Liver (tissue), 9 donors: ENCODE data around the gene CFDP1. TPM values are rescaled to one million over a fixed set of nuclear protein-coding genes. Genes with fewer than 3 reads are reported as not detected.

ENCODE experiments used
- DNase-seq: peaks from one replicate; pipeline ENCODE4 v3.0.0-alpha.2; 2017; ENCODE audit warnings: low spot score
- H3K27ac ChIP-seq, 2 donors: one replicate each; pipeline ENCODE4 v1.7.0; 2013; ENCODE audit warnings: inconsistent platforms in 2 of 2, low read length in 2 of 2, control low read depth in 1 of 2, low read depth in 1 of 2, mild to moderate bottlenecking in 1 of 2
- H3K27me3 ChIP-seq, 4 donors: one replicate each; pipeline versions ENCODE4 v1.6.1 to v1.7.0; 2013; ENCODE audit warnings: low read length in 3 of 4, inconsistent platforms in 1 of 4, mild to moderate bottlenecking in 1 of 4, moderate library complexity in 1 of 4; ENCODE audit not compliant: control insufficient read depth in 4 of 4, insufficient read depth in 4 of 4
- H3K36me3 ChIP-seq, 4 donors: one replicate each; pipeline versions ENCODE4 v1.6.1 to v1.7.0; 2013; ENCODE audit warnings: low read length in 3 of 4, mild to moderate bottlenecking in 3 of 4, low read depth in 1 of 4, moderate library complexity in 1 of 4; ENCODE audit not compliant: control insufficient read depth in 4 of 4, insufficient read depth in 3 of 4
- H3K4me1 ChIP-seq, 4 donors: one replicate each; pipeline versions ENCODE4 v1.6.1 to v1.7.0; 2013; ENCODE audit warnings: low read length in 3 of 4, mild to moderate bottlenecking in 3 of 4, moderate library complexity in 1 of 4; ENCODE audit not compliant: control insufficient read depth in 4 of 4, insufficient read depth in 4 of 4
- H3K4me3 ChIP-seq, 3 donors: one replicate each; pipeline versions ENCODE4 v1.6.1 to v1.7.0; 2013; ENCODE audit warnings: low read length in 3 of 3, control low read depth in 1 of 3, low read depth in 1 of 3, mild to moderate bottlenecking in 1 of 3
- H3K9ac ChIP-seq, 2 donors: one replicate each; pipeline ENCODE4 v1.7.0; 2013; ENCODE audit warnings: low read length in 2 of 2, mild to moderate bottlenecking in 2 of 2, moderate library complexity in 2 of 2, control low read depth in 1 of 2, low read depth in 1 of 2
- H3K9me3 ChIP-seq, 4 donors: one replicate each; pipeline versions ENCODE4 v1.6.1 to v1.7.0; 2013; ENCODE audit warnings: low read length in 3 of 4; ENCODE audit not compliant: control insufficient read depth in 4 of 4
- EGR1 ChIP-seq, 2 donors: IDR thresholded peaks; 2 replicates each; pipeline ENCODE4 v1.6.1; 2016 to 2018; ENCODE audit warnings: antibody characterized with exemption in 2 of 2, low read depth in 2 of 2
- FOXA1 ChIP-seq: IDR thresholded peaks from 2 replicates; pipeline ENCODE4 v1.6.1; 2016; ENCODE audit warnings: antibody characterized with exemption
- FOXA2 ChIP-seq: IDR thresholded peaks from 2 replicates; pipeline ENCODE4 v1.6.1; 2016; ENCODE audit warnings: antibody characterized with exemption
- GABPA ChIP-seq, 2 donors: IDR thresholded peaks in 1 of 2; conservative IDR thresholded peaks in 1 of 2; 2 replicates each; pipeline ENCODE4 v1.6.1; 2016; ENCODE audit warnings: antibody characterized with exemption in 2 of 2, mild to moderate bottlenecking in 1 of 2, moderate library complexity in 1 of 2
- HNF4A ChIP-seq, 2 donors: conservative IDR thresholded peaks; 2 replicates each; pipeline ENCODE4 v1.6.1; 2016; ENCODE audit warnings: antibody characterized with exemption in 2 of 2, mild to moderate bottlenecking in 2 of 2
- HNF4G ChIP-seq: IDR thresholded peaks from 2 replicates; pipeline ENCODE4 v1.6.1; 2016; ENCODE audit warnings: antibody characterized with exemption
- JUND ChIP-seq, 2 donors: IDR thresholded peaks; 2 replicates each; pipeline ENCODE4 v1.6.1; 2016; ENCODE audit warnings: antibody characterized with exemption in 2 of 2
- MAX ChIP-seq: IDR thresholded peaks from 2 replicates; pipeline ENCODE4 v1.6.1; 2016; ENCODE audit warnings: antibody characterized with exemption
- NR2F2 ChIP-seq: IDR thresholded peaks from 2 replicates; pipeline ENCODE4 v1.6.1; 2016; ENCODE audit warnings: antibody characterized with exemption
- RAD21 ChIP-seq, 2 donors: IDR thresholded peaks; 2 replicates each; pipeline ENCODE4 v1.6.1; 2016; ENCODE audit warnings: antibody characterized with exemption in 2 of 2, mild to moderate bottlenecking in 2 of 2
- RXRA ChIP-seq, 2 donors: IDR thresholded peaks; 2 replicates each; pipeline ENCODE4 v1.6.1; 2017 to 2018; ENCODE audit warnings: antibody characterized with exemption in 2 of 2, mild to moderate bottlenecking in 1 of 2
- SP1 ChIP-seq: IDR thresholded peaks from 2 replicates; pipeline ENCODE4 v1.6.1; 2018; ENCODE audit warnings: antibody characterized with exemption, mild to moderate bottlenecking
- TAF1 ChIP-seq: conservative IDR thresholded peaks from 2 replicates; pipeline ENCODE4 v1.6.1; 2016; ENCODE audit warnings: antibody characterized with exemption, mild to moderate bottlenecking
- YY1 ChIP-seq: IDR thresholded peaks from 2 replicates; pipeline ENCODE4 v1.6.1; 2016; ENCODE audit warnings: antibody characterized with exemption, mild to moderate bottlenecking
- WGBS: extraction: QIAGEN DNeasy Blood & Tissue Kit; methylation state at CpG from one replicate; pipeline ENCODE4 v1.1.7; 2013; 5-methylcytosine and 5-hydroxymethylcytosine counted together
- polyA plus RNA-seq, 2 donors: library from polyadenylated mRNA; stranded (reverse) in 1 of 2; unstranded in 1 of 2; fragments of 200-250 nt in 1 of 2; fragments of >200 nt in 1 of 2; fragmentation: Nextera tagmentation in 1 of 2; extraction: Ambion mirVana in 1 of 2; gene quantifications; one replicate each; pipeline versions ENCODE4 v1.2.1 to v1.2.3, GENCODE V29; 2013 to 2015
- total RNA-seq, 2 donors: library from RNA; depleted of rRNA; stranded (reverse); fragments of >200 nt; gene quantifications; one replicate each; pipeline ENCODE4 v1.2.3, GENCODE V29; 2014
- TF ChIP-seq, protein P1 (sequence below): IDR thresholded peaks from 2 replicates; pipeline ENCODE4 v1.6.1; 2016; ENCODE audit warnings: antibody characterized with exemption, mild to moderate bottlenecking
- TF ChIP-seq, protein P2 (sequence below): IDR thresholded peaks from 2 replicates; pipeline ENCODE4 v1.6.1; 2016; ENCODE audit warnings: antibody characterized with exemption
- TF ChIP-seq, protein P3 (sequence below): fragments of 150-350 bp; IDR thresholded peaks from 2 replicates; pipeline ENCODE4 v1.5.1; 2017; ENCODE audit warnings: improper control_type of control experiment, low read depth, low read length; ENCODE audit not compliant: missing input control
- TF ChIP-seq, protein P4 (sequence below): IDR thresholded peaks from 2 replicates; pipeline ENCODE4 v1.6.1; 2016; ENCODE audit warnings: antibody characterized with exemption
- donor health status: healthy.
- donor health status: healthy.
- donor health status: healthy.
- donor health status: healthy.
- donor health status: healthy.

Gene CFDP1
- total and polyA plus RNA-seq, 4 donors = 20.5 to 49.2 (median 33.9) TPM

DNA sequence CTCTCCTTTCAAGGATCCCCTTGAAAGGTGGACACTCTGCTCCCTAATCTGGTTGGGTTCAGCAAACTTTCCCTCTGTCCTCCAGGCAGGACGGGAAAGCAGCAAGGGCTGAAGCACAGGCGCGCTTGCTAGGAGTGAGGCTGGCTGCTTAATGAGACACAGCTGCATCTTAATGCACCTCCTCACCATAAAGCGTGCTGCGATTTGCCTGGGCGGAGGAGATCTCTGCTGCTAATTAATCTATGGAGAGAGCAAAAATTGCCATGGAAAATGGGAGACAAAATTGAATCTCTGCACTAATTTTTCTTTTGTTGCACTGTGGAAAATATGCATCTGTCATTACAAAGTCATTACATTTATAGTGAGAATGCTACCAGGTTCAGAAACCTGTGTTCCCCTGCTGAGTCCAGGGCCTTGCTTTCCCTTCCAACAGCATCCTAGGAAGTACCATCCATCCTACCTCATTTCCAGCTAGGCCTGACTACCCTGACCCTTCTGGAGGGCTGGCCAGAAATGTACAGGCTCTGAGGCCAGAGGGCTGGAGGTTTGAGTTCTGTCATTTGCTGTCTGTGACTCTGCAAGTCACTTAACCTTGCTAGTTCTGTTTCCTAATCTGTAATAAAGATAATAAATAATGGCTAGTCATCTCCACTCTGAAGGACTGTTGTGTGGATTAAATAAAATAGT, 138.4 kb downstream of the CFDP1 start:
- no peak overlapping the region for H3K9ac ChIP-seq
- peaks cover 3 to 20% (median 14%) of the 10 kb centered on the region in 4 donors for H3K36me3 ChIP-seq
- H3K4me3 ChIP-seq = no peak overlapping the region
- H3K4me1 ChIP-seq = peaks cover 0 to 6% (median 2%) of the 10 kb centered on the region in 4 donors
- no peak overlapping the region for H3K27ac ChIP-seq
- no peak for DNase-seq
- no peaks in the 10 kb centered on the region for H3K27me3 ChIP-seq
- 97% methylated on average over 6 of the region's 6 CpGs for WGBS
- H3K9me3 ChIP-seq = no peaks in the 10 kb centered on the region
- no peak for TF ChIP-seq RXRA (IDR thresholded peaks at IDR 0.05)
- TF ChIP-seq JUND (IDR thresholded peaks at IDR 0.05) = no peak
- no peak for TF ChIP-seq YY1
- TF ChIP-seq, protein P1, sequence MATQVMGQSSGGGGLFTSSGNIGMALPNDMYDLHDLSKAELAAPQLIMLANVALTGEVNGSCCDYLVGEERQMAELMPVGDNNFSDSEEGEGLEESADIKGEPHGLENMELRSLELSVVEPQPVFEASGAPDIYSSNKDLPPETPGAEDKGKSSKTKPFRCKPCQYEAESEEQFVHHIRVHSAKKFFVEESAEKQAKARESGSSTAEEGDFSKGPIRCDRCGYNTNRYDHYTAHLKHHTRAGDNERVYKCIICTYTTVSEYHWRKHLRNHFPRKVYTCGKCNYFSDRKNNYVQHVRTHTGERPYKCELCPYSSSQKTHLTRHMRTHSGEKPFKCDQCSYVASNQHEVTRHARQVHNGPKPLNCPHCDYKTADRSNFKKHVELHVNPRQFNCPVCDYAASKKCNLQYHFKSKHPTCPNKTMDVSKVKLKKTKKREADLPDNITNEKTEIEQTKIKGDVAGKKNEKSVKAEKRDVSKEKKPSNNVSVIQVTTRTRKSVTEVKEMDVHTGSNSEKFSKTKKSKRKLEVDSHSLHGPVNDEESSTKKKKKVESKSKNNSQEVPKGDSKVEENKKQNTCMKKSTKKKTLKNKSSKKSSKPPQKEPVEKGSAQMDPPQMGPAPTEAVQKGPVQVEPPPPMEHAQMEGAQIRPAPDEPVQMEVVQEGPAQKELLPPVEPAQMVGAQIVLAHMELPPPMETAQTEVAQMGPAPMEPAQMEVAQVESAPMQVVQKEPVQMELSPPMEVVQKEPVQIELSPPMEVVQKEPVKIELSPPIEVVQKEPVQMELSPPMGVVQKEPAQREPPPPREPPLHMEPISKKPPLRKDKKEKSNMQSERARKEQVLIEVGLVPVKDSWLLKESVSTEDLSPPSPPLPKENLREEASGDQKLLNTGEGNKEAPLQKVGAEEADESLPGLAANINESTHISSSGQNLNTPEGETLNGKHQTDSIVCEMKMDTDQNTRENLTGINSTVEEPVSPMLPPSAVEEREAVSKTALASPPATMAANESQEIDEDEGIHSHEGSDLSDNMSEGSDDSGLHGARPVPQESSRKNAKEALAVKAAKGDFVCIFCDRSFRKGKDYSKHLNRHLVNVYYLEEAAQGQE = no peak
- TF ChIP-seq, protein P2, sequence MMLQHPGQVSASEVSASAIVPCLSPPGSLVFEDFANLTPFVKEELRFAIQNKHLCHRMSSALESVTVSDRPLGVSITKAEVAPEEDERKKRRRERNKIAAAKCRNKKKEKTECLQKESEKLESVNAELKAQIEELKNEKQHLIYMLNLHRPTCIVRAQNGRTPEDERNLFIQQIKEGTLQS = no peak
- no peak for TF ChIP-seq MAX
- TF ChIP-seq, protein P3, sequence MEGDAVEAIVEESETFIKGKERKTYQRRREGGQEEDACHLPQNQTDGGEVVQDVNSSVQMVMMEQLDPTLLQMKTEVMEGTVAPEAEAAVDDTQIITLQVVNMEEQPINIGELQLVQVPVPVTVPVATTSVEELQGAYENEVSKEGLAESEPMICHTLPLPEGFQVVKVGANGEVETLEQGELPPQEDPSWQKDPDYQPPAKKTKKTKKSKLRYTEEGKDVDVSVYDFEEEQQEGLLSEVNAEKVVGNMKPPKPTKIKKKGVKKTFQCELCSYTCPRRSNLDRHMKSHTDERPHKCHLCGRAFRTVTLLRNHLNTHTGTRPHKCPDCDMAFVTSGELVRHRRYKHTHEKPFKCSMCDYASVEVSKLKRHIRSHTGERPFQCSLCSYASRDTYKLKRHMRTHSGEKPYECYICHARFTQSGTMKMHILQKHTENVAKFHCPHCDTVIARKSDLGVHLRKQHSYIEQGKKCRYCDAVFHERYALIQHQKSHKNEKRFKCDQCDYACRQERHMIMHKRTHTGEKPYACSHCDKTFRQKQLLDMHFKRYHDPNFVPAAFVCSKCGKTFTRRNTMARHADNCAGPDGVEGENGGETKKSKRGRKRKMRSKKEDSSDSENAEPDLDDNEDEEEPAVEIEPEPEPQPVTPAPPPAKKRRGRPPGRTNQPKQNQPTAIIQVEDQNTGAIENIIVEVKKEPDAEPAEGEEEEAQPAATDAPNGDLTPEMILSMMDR = no peak

GRCh38 chr16:75293772-75294171, 139.5 kb downstream of the CFDP1 start:
- peaks cover 3 to 16% (median 14%) of the 10 kb centered on the region in 4 donors for H3K36me3 ChIP-seq
- H3K27ac ChIP-seq = no peak overlapping the region
- no peak for DNase-seq
- no peak overlapping the region for H3K9ac ChIP-seq
- H3K4me3 ChIP-seq = no peak overlapping the region
- no peaks in the 10 kb centered on the region for H3K27me3 ChIP-seq
- WGBS = 93% methylated on average over 6 of the region's 6 CpGs
- no peaks in the 10 kb centered on the region for H3K9me3 ChIP-seq
- H3K4me1 ChIP-seq = peaks cover 0 to 6% (median 2%) of the 10 kb centered on the region in 4 donors
- TF ChIP-seq HNF4G (no peak), NR2F2 (no peak), FOXA2 (no peak), HNF4A (conservative IDR thresholded peaks at IDR 0.05) (no peak), FOXA1 (no peak), MAX (no peak), GABPA (IDR thresholded peaks at IDR 0.05 in 1 of 2, conservative IDR thresholded peaks at IDR 0.05 in 1 of 2) (no peak), SP1 (no peak), TAF1 (no peak), RAD21 (IDR thresholded peaks at IDR 0.05) (no peak), EGR1 (IDR thresholded peaks at IDR 0.05; ENCODE audit: low read depth in 2 of 2) (no peak), YY1 (no peak)
- TF ChIP-seq, protein P2 = no peak
- TF ChIP-seq, protein P4, sequence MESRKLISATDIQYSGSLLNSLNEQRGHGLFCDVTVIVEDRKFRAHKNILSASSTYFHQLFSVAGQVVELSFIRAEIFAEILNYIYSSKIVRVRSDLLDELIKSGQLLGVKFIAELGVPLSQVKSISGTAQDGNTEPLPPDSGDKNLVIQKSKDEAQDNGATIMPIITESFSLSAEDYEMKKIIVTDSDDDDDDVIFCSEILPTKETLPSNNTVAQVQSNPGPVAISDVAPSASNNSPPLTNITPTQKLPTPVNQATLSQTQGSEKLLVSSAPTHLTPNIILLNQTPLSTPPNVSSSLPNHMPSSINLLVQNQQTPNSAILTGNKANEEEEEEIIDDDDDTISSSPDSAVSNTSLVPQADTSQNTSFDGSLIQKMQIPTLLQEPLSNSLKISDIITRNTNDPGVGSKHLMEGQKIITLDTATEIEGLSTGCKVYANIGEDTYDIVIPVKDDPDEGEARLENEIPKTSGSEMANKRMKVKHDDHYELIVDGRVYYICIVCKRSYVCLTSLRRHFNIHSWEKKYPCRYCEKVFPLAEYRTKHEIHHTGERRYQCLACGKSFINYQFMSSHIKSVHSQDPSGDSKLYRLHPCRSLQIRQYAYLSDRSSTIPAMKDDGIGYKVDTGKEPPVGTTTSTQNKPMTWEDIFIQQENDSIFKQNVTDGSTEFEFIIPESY = no peak
- TF ChIP-seq, protein P1 = no peak
